HepG2 (cell line): ENCODE measurements around the gene SYT17. TPM values are rescaled to one million over a fixed set of nuclear protein-coding genes. Genes with fewer than 3 reads are reported as not detected.

Experiments
- ATAC-seq: fragments of 200-7000 bp; cut with Tn5 transposase; 3 replicates; pipeline ENCODE4 v1.9.1; 2020; ENCODE audit warnings: mild to moderate bottlenecking, moderate library complexity
- BruUV-seq: library from RNA; stranded (reverse); fragments of 400-500 nt; replicated peaks from 2 replicates; lab custom pipeline; 2021; lab: Mats Ljungman, UMichigan
- CTCF ChIA-PET: fragments of 300-600 bp; formaldehyde crosslinking; extraction: SDS; loops from one replicate; lab custom pipeline; 2021; ENCODE audit warnings: low total read pairs, inconsistent platforms, low intra/inter-chr PET ratio; lab: Yijun Ruan, JAX
- POLR2A ChIA-PET: fragments of 350-600 bp; sonication (Branson Sonifier 250); formaldehyde crosslinking; loops from one replicate; lab custom pipeline; 2020; ENCODE audit warnings: antibody characterized with exemption, inconsistent platforms; lab: Yijun Ruan, JAX
- DNase-seq: peaks from one replicate; pipeline ENCODE4 v3.0.0-alpha.2; 2015; ENCODE audit warnings: low spot score
- FAIRE-seq: peaks from 3 replicates; lab custom pipeline; 2011; peaks lifted over from hg19 to GRCh38; lab: Jason Lieb, UNC
- H2AFZ ChIP-seq: one replicate; pipeline ENCODE4 v1.6.1; 2011; ENCODE audit warnings: low read length, inconsistent platforms
- H3K27ac ChIP-seq: fragments of 300-600 bp; 3 replicates; pipeline ENCODE4 v1.8.0; 2011; ENCODE audit warnings: mixed run types, mild to moderate bottlenecking, mixed read lengths, low read length, inconsistent platforms; ENCODE audit not compliant: insufficient read depth; ENCODE audit errors: extremely low read length
- H3K27me3 ChIP-seq, 2 experiments: fragments of 200-600 bp in 1 of 2; 2 replicates in 1 of 2; 3 replicates in 1 of 2; pipeline versions ENCODE4 v1.6.0 to v1.8.0; 2011; ENCODE audit warnings: low read length in 2 of 2, mild to moderate bottlenecking in 2 of 2, moderate library complexity in 2 of 2, inconsistent platforms in 1 of 2; ENCODE audit not compliant: insufficient read depth in 2 of 2, control insufficient read depth in 1 of 2
- H3K36me3 ChIP-seq, 2 experiments: fragments of 200-600 bp in 1 of 2; replicated peaks in 1 of 2; 2 replicates in 1 of 2; 3 replicates in 1 of 2; pipeline versions ENCODE4 v1.5.1 to v1.8.0; 2011; ENCODE audit warnings: low read length in 2 of 2, inconsistent platforms in 1 of 2; ENCODE audit not compliant: insufficient read depth in 2 of 2, control insufficient read depth in 1 of 2
- H3K4me1 ChIP-seq: 2 replicates; pipeline ENCODE4 v1.5.1; 2012; ENCODE audit warnings: low read length, inconsistent platforms; ENCODE audit not compliant: insufficient read depth
- H3K4me2 ChIP-seq: 2 replicates; pipeline ENCODE4 v1.6.0; 2011; ENCODE audit warnings: low read depth, low read length, inconsistent platforms
- H3K4me3 ChIP-seq, 3 experiments: fragments of 200-600 bp in 1 of 3; sonication (generic), shearing (Covaris generic) in 1 of 3; replicated peaks in 1 of 3; 2 replicates each; pipeline ENCODE4 v1.5.1; 2011 to 2016; ENCODE audit warnings: low read length in 3 of 3, inconsistent platforms in 2 of 3, low read depth in 2 of 3, mild to moderate bottlenecking in 2 of 3, control low read depth in 1 of 3, mixed read lengths in 1 of 3; ENCODE audit not compliant: insufficient read depth in 1 of 3
- H3K79me2 ChIP-seq: one replicate; pipeline ENCODE4 v1.6.1; 2011; ENCODE audit warnings: low read length, inconsistent platforms; ENCODE audit not compliant: insufficient read depth
- H3K9ac ChIP-seq: 2 replicates; pipeline ENCODE4 v1.6.0; 2011; ENCODE audit warnings: mild to moderate bottlenecking, low read depth, low read length, inconsistent platforms; ENCODE audit not compliant: insufficient read depth
- H3K9me3 ChIP-seq: 2 replicates; pipeline ENCODE4 v1.5.1; 2012; ENCODE audit warnings: mild to moderate bottlenecking, low read length
- H4K20me1 ChIP-seq: 2 replicates; pipeline ENCODE4 v1.6.0; 2011; ENCODE audit warnings: inconsistent platforms, mild to moderate bottlenecking, low read length, moderate library complexity; ENCODE audit not compliant: insufficient read depth
- HHEX ChIP-seq: IDR thresholded peaks from 2 replicates; pipeline ENCODE4 v1.6.1; 2016; ENCODE audit warnings: control low read depth
- PRDM10 ChIP-seq: sonication (generic); formaldehyde crosslinking; IDR thresholded peaks from 2 replicates; pipeline ENCODE4 v1.4.0; 2020; ENCODE audit warnings: low read depth, missing genetic modification reagents
- ZBTB42 ChIP-seq: sonication (generic); formaldehyde crosslinking; IDR thresholded peaks from 2 replicates; pipeline ENCODE4 v1.5.0; 2020; ENCODE audit warnings: mild to moderate bottlenecking, missing genetic modification reagents
- ZC3H13 ChIP-seq: sonication (generic); formaldehyde crosslinking; IDR thresholded peaks from 2 replicates; pipeline ENCODE4 v1.8.1; 2023; ENCODE audit warnings: mild to moderate bottlenecking, missing genetic modification reagents, moderate library complexity
- ZNF263 ChIP-seq: sonication (generic); formaldehyde crosslinking; IDR thresholded peaks from 2 replicates; pipeline ENCODE4 v1.4.0; 2020; ENCODE audit warnings: missing genetic modification reagents
- ZNF691 ChIP-seq: sonication (generic); formaldehyde crosslinking; IDR thresholded peaks from 2 replicates; pipeline ENCODE4 v1.4.0; 2020; ENCODE audit warnings: missing genetic modification reagents, low read depth, mild to moderate bottlenecking, borderline replicate concordance
- WGBS: methylation state at CpG from one replicate; pipeline ENCODE4 v1.1.6; 2017; ENCODE audit warnings: low lambda C conversion rate; 5-methylcytosine and 5-hydroxymethylcytosine counted together
- in situ Hi-C: cut with HindIII; loops from 2 replicates; pipeline ENCODE4 v1.10.0; 2017; ENCODE audit warnings: low pct_unique_long_range_greater_than_20kb; ENCODE audit not compliant: extremely low pct_ligation_motif_present
- intact Hi-C: fragments of 100-400 bp; cut with micrococcal nuclease; formaldehyde crosslinking; loops from one replicate; pipeline ENCODE4 v1.10.0; 2022; ENCODE audit not compliant: unreplicated experiment
- polyA plus RNA-seq, 8 experiments: library from polyadenylated mRNA; depleted of rRNA in 3 of 8; stranded (reverse) in 7 of 8; unstranded in 1 of 8; fragments of >200 nt; fragmentation: Illumina TruSeq in 4 of 8; extraction: Trizol in 4 of 8; gene quantifications; 2 replicates each; pipeline versions ENCODE4 v1.2.1 to v1.2.3, GENCODE V29; 2011 to 2016; ENCODE audit warnings: low read depth in 4 of 8, missing spikeins in 1 of 8, mixed read lengths in 1 of 8; ENCODE audit not compliant: insufficient read depth in 1 of 8
- total RNA-seq, 5 experiments: library from RNA; depleted of rRNA; stranded (reverse); fragments of >200 nt; fragmentation: Illumina TruSeq; extraction: Trizol; gene quantifications; 2 replicates each; pipeline ENCODE4 v1.2.3, GENCODE V29; 2016; ENCODE audit warnings: low read depth in 1 of 5

SYT17 gene
- total and polyA plus RNA-seq, 2 of the 13 experiments (the other 11 are each of a cell fraction or from before 2014, with no cell fraction given) = 0.44 TPM; not detected in 1

- Histone ChIP-seq H3K36me3 (no peaks in the 10 kb centered on the region), H3K79me2 (no peaks in the 10 kb centered on the region), H3K4me1 (peaks cover 10% of the 10 kb centered on the region), H3K9ac (no peak overlapping the region), H2AFZ (no peak overlapping the region), H4K20me1 (no peaks in the 10 kb centered on the region), H3K4me2 (no peak overlapping the region), H3K27me3 (peaks cover 0 to 19% of the 10 kb centered on the region in 2 experiments; a peak in 1 of 5 replicates), H3K27ac (no peak overlapping the region), H3K9me3 (no peaks in the 10 kb centered on the region), H3K4me3 (no peak overlapping the region)
- WGBS = 21% methylated on average over 4 of the region's 4 CpGs
- POLR2A ChIA-PET = interaction anchor here (0.7 kb wide), 1 partner anchor 55 kb away, joined by 3 read pairs; no protein-coding TSS in a partner anchor
- in situ Hi-C loops (no loop called here), intact Hi-C loops (no loop called here)
- CTCF ChIA-PET = no interaction called here
- TF ChIP-seq PRDM10 (CRISPR knock-in tag) (peak; percentile 65; the same call in 1 of the 2 replicates), ZNF691 (CRISPR knock-in tag) (no peak), HHEX (CRISPR knock-in tag) (0 out of 2 replicates have a peak, but pooled peaks have one; percentile 17), ZNF263 (CRISPR knock-in tag) (peak; percentile 74), ZC3H13 (CRISPR knock-in tag) (no peak), ZBTB42 (CRISPR knock-in tag) (no peak)
- no TSS peak for BruUV-seq
- ATAC-seq (no peak), DNase-seq (no peak), FAIRE-seq (no peak)
Observed at GRCh38 chr16:19162085-19162484, 6.0 kb upstream of the SYT17 start.
